ENCODE data around the gene EXOC2.

- TF ChIP-seq CTCF (IDR thresholded peaks at IDR 0.05) (no peak), EP300 (IDR thresholded peaks at IDR 0.05) (no peak), POLR2A (IDR thresholded peaks at IDR 0.05) (no peak), POLR2AphosphoS5 (IDR thresholded peaks at IDR 0.05) (no peak)
Measured at GRCh38 chr6:674406-674805, 18.5 kb downstream of the EXOC2 start.
